ENCODE measurements around the gene ZG16B.

DNA sequence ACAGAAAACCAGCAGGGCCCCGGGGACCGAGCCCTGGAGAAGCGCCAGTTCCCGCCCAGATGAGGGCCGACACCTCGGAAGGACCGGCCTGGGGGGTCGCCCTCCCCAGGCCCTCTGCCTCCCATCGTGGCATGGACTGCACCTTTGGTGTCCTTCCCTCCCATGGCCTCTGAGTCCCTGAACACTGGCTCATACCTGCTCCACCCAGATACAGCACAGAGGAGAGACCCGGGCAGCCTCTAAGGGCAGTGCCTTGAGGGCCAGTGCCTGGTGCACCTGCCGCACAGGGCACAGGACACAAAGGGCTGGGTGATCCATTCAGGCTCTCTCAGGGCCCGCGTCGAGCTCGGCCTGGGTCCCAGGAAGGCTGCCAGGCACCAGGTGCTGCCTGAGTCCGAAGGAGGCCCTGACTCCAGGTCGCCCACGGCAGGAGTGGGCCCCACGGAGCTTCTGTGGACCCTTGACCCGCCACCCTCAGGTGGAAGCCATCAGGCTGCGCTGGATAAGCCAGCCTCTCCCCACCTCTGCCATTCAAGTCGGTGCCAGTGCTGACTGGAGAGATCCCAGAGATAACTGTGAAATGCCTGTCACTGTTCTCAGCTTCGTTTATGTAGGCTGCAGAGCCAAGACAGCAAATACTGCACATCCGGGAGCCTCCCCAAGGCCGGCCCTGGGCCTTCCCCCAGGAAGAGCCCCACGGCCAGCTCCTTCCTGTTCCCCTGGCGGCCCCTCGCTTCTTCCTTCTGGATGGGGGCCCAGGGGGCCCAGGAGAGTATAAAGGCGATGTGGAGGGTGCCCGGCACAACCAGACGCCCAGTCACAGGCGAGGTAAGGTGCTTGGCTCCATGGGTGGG lies at the start of gene ZG16B:
- TF ChIP-seq, protein P1, sequence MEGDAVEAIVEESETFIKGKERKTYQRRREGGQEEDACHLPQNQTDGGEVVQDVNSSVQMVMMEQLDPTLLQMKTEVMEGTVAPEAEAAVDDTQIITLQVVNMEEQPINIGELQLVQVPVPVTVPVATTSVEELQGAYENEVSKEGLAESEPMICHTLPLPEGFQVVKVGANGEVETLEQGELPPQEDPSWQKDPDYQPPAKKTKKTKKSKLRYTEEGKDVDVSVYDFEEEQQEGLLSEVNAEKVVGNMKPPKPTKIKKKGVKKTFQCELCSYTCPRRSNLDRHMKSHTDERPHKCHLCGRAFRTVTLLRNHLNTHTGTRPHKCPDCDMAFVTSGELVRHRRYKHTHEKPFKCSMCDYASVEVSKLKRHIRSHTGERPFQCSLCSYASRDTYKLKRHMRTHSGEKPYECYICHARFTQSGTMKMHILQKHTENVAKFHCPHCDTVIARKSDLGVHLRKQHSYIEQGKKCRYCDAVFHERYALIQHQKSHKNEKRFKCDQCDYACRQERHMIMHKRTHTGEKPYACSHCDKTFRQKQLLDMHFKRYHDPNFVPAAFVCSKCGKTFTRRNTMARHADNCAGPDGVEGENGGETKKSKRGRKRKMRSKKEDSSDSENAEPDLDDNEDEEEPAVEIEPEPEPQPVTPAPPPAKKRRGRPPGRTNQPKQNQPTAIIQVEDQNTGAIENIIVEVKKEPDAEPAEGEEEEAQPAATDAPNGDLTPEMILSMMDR (IDR thresholded peaks at IDR 0.05): no peak
- TF ChIP-seq EP300 (IDR thresholded peaks at IDR 0.05): no peak
